GM18858 (cell line): ENCODE results near the gene MFSD6L.

Experiments
- ATAC-seq: cut with Tn5 transposase; IDR thresholded peaks from one replicate; pipeline ENCODE4 v1.9.1; 2021; ENCODE audit not compliant: unreplicated experiment

The MFSD6L gene

GRCh38 chr17:8798846-8799569, at the start of gene MFSD6L:
Gene MFSD6L, minus strand, starts transcription at chr17:8799365. Its CDS starts 245 bp downstream, at chr17:8799120.
- ATAC-seq = no peak

- ATAC-seq = no peak
Observed at GRCh38 chr17:8847891-8848290, 48.7 kb upstream of the MFSD6L start.

- ATAC-seq = no peak
Observed at GRCh38 chr17:8846768-8847211, 47.6 kb upstream of the MFSD6L start.

GRCh38 chr17:8844229-8845218, 45.4 kb upstream of the MFSD6L start:
- ATAC-seq = no peak

GRCh38 chr17:8843344-8843743, 44.2 kb upstream of the MFSD6L start:
- no peak for ATAC-seq

GRCh38 chr17:8841844-8842243, 42.7 kb upstream of the MFSD6L start:
- ATAC-seq = no peak

GRCh38 chr17:8839410-8839935, 40.3 kb upstream of the MFSD6L start:
- no peak for ATAC-seq

GRCh38 chr17:8838551-8839095, 39.5 kb upstream of the MFSD6L start:
- ATAC-seq = no peak

GRCh38 chr17:8837563-8838075, 38.5 kb upstream of the MFSD6L start:
- ATAC-seq = no peak

- no peak for ATAC-seq
Observed at GRCh38 chr17:8836821-8837562, 37.8 kb upstream of the MFSD6L start.

- ATAC-seq = no peak
Observed at GRCh38 chr17:8835631-8836364, 36.6 kb upstream of the MFSD6L start.

- no peak for ATAC-seq
Observed at GRCh38 chr17:8835106-8835505, 35.9 kb upstream of the MFSD6L start.

- no peak for ATAC-seq
Observed at GRCh38 chr17:8832711-8833352, 33.7 kb upstream of the MFSD6L start.

- ATAC-seq = no peak
Observed at GRCh38 chr17:8831234-8831849, 32.2 kb upstream of the MFSD6L start.

GRCh38 chr17:8830141-8830540, 31.0 kb upstream of the MFSD6L start:
- ATAC-seq = no peak

- ATAC-seq = no peak
Observed at GRCh38 chr17:8829036-8829941, 30.1 kb upstream of the MFSD6L start.

GRCh38 chr17:8828517-8828875, 29.3 kb upstream of the MFSD6L start:
- ATAC-seq = no peak
